Measurements from ENCODE around the gene ERN1. TPM values are rescaled to one million over a fixed set of nuclear protein-coding genes. Genes with fewer than 3 reads are reported as not detected.

ERN1 gene
- total and polyA plus RNA-seq, 2 of the 13 experiments (the other 11 are each of a cell fraction or from before 2014, with no cell fraction given) = 6.0 to 12.7 TPM

DNA sequence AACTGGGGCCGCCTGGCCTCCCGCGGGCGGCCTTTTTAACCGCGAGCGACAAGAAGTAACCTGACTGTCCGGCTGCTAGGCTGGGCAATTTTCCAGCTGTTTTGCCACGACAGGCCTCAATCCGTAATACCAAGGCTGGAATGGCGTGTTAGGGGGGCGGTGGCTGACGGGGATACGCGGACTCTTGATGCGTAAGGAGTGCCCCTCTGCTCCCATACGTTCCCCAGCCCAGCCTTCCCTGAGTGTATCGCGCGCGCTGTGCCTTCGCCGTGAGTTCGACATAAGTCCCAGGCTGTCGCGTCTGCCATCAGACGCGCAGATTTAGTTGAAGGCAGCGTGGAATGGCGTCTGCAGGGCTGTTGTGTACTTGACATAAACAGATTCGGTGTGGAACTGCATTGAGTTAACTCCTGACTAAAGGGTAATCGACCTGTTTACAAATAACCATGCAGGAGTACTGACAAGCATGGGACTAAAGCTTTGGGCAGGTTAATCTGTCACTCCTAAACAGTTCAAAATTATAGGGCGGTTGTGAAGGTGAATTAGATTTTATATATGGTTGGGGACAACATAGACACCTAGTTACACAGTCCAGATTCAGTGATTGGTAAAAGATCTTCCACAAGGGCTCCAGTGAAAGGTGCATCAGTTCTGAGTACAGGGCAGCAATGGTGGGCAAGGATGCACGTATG lies 16.6 kb upstream of the ERN1 start (continued):
- no peak for TF ChIP-seq GLI4 (CRISPR knock-in tag; IDR thresholded peaks at IDR 0.05; ENCODE audit: borderline replicate concordance)
- no peak; the same call in 1 of the 2 replicates for TF ChIP-seq PCBP1 (IDR thresholded peaks at IDR 0.05; ENCODE audit: borderline replicate concordance, low read depth, low read length)
- TF ChIP-seq, protein P1, sequence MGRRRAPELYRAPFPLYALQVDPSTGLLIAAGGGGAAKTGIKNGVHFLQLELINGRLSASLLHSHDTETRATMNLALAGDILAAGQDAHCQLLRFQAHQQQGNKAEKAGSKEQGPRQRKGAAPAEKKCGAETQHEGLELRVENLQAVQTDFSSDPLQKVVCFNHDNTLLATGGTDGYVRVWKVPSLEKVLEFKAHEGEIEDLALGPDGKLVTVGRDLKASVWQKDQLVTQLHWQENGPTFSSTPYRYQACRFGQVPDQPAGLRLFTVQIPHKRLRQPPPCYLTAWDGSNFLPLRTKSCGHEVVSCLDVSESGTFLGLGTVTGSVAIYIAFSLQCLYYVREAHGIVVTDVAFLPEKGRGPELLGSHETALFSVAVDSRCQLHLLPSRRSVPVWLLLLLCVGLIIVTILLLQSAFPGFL (CRISPR knock-in tag; IDR thresholded peaks at IDR 0.05) = no peak
- no peak for TF ChIP-seq SMARCC2 (IDR thresholded peaks at IDR 0.05)
- peak; percentile 99 for TF ChIP-seq AGO2 (optimal IDR thresholded peaks at IDR 0.05; ENCODE audit: low read depth, low read length)
- no peak; the same call in 1 of the 2 replicates for TF ChIP-seq NONO (IDR thresholded peaks at IDR 0.05)
- TF ChIP-seq NONO (CRISPR knock-in tag; conservative IDR thresholded peaks at IDR 0.05) = peak; percentile 87; the same call in 1 of the 2 replicates
- no peak for TF ChIP-seq ESRRA (CRISPR knock-in tag; IDR thresholded peaks at IDR 0.05; ENCODE audit: low read depth)
- TF ChIP-seq, protein P2, sequence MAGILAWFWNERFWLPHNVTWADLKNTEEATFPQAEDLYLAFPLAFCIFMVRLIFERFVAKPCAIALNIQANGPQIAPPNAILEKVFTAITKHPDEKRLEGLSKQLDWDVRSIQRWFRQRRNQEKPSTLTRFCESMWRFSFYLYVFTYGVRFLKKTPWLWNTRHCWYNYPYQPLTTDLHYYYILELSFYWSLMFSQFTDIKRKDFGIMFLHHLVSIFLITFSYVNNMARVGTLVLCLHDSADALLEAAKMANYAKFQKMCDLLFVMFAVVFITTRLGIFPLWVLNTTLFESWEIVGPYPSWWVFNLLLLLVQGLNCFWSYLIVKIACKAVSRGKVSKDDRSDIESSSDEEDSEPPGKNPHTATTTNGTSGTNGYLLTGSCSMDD (CRISPR knock-in tag; IDR thresholded peaks at IDR 0.05) = no peak
- 0 out of 2 replicates have a peak, but pooled peaks have one; percentile 11 for TF ChIP-seq ZNF205 (CRISPR knock-in tag; IDR thresholded peaks at IDR 0.05)
- TF ChIP-seq TMF1 (CRISPR knock-in tag; IDR thresholded peaks at IDR 0.05; ENCODE audit: low read depth) = no peak; the same call in 1 of the 2 replicates
- TF ChIP-seq MLLT10 (CRISPR knock-in tag; IDR thresholded peaks at IDR 0.05) = no peak
- TF ChIP-seq ZSCAN25 (CRISPR knock-in tag; IDR thresholded peaks at IDR 0.05) = peak; percentile 57; the same call in 1 of the 2 replicates
- 0 out of 2 replicates have a peak, but pooled peaks have one; percentile 17 for TF ChIP-seq MIXL1 (CRISPR knock-in tag; IDR thresholded peaks at IDR 0.05)
- TF ChIP-seq ZNF674 (CRISPR knock-in tag; IDR thresholded peaks at IDR 0.05; ENCODE audit: low read depth) = 0 out of 2 replicates have a peak, but pooled peaks have one; percentile 4
- TF ChIP-seq ZNF382 (CRISPR knock-in tag; IDR thresholded peaks at IDR 0.05; ENCODE audit: borderline replicate concordance) = no peak
- no peak; the same call in 1 of the 2 replicates for TF ChIP-seq TAF1 (CRISPR knock-in tag; IDR thresholded peaks at IDR 0.05)
- TF ChIP-seq, protein P3, sequence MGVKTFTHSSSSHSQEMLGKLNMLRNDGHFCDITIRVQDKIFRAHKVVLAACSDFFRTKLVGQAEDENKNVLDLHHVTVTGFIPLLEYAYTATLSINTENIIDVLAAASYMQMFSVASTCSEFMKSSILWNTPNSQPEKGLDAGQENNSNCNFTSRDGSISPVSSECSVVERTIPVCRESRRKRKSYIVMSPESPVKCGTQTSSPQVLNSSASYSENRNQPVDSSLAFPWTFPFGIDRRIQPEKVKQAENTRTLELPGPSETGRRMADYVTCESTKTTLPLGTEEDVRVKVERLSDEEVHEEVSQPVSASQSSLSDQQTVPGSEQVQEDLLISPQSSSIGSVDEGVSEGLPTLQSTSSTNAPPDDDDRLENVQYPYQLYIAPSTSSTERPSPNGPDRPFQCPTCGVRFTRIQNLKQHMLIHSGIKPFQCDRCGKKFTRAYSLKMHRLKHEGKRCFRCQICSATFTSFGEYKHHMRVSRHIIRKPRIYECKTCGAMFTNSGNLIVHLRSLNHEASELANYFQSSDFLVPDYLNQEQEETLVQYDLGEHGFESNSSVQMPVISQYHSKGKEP (CRISPR knock-in tag; IDR thresholded peaks at IDR 0.05) = no peak
- TF ChIP-seq ZFY (CRISPR knock-in tag; IDR thresholded peaks at IDR 0.05) = no peak
- TF ChIP-seq MXI1 (IDR thresholded peaks at IDR 0.05; ENCODE audit: borderline replicate concordance, low read depth, low read length) = no peak; the same call in 2 of the 3 replicates
- TF ChIP-seq EP300 (IDR thresholded peaks at IDR 0.05; ENCODE audit: low read depth in 2 of 2, low read length in 2 of 2) = 0 out of 4 replicates have a peak, but pooled peaks of 1 of the 2 experiments have one; percentile 4
- no peak for TF ChIP-seq EP300 (CRISPR knock-in tag; IDR thresholded peaks at IDR 0.05; ENCODE audit: borderline replicate concordance)
- peak; percentile 76; the same call in 1 of the 2 replicates for TF ChIP-seq SRY (CRISPR knock-in tag; IDR thresholded peaks at IDR 0.05)
- TF ChIP-seq NBN (conservative IDR thresholded peaks at IDR 0.05) = no peak
- TF ChIP-seq ZNF572 (CRISPR knock-in tag; IDR thresholded peaks at IDR 0.05) = no peak
- TF ChIP-seq SMAD1 (CRISPR knock-in tag; IDR thresholded peaks at IDR 0.05; ENCODE audit: borderline replicate concordance, low read depth) = no peak
- TF ChIP-seq ATF7-NPFF (CRISPR knock-in tag; IDR thresholded peaks at IDR 0.05; ENCODE audit: low read depth) = peak; percentile 61; the same call in 1 of the 2 replicates
- TF ChIP-seq ZNF274 (CRISPR knock-in tag; IDR thresholded peaks at IDR 0.05) = no peak; the same call in 1 of the 2 replicates
- 0 out of 2 replicates have a peak, but pooled peaks have one; percentile 43 for TF ChIP-seq ZNF709 (CRISPR knock-in tag; IDR thresholded peaks at IDR 0.05)

All from HepG2 (cell line).